Stimulated activated CD4-positive, alpha-beta T cell treated with anti-CD3 and anti-CD28 coated beads, Interleukin-1b, Interleukin-23, amount 100 ng/mL, for 24 hours (primary cell): ENCODE data around the gene HES2.
"Not testable (repeated sequence)": the region's sequence is repeated elsewhere in the genome, so short reads cannot be mapped to it uniquely, and the experiment has no call there.

Experiments
- DNase-seq, 4 experiments: peaks; one replicate each; pipeline ENCODE4 v3.0.0-alpha.2; 2020; ENCODE audit warnings: low read depth in 4 of 4, low spot score in 1 of 4

The HES2 gene

GRCh38 chr1:6419804-6420453, at the start of gene HES2:
HES2 (minus strand) TSS chr1:6419919; CDS start chr1:6419820, 99 bp downstream.
- no peak for DNase-seq

DNA sequence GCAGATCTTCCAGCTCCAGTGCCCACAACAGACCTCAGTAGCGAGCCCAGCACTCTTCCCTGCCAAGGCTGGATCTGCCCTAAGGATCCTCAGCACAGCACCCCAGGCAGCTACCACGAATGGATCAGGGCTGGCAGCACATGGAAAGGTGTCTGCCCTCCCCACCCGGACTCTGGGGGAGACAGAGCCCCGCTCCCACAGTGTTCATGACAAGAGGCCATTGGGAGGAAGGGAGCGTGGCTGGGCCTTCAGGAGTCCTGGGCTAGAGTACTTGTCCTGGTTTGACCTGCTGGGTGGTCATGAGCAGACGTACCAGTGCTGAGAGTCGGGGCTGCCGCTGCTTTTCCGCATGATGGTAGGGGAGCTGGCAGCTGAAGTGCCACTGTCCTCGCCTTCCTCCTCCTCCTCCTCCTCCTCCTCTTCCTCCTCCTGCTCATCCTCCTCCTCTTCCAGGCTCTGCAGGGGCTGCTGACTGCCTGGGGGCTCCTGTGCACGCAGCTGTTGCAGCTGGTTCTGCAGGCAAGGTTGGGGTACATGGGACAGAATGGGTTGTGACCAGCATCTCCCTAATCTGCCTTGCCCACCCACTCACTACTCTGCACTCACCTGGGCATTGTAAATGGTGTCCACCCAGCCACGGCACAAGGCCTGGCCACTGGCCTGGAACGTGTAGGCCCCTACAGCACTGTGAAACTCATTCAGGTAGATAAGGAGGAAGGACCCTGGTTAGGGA, 49.2 kb upstream of the HES2 start:
- DNase-seq, result no peak

GRCh38 chr1:6467744-6468688, 48.3 kb upstream of the HES2 start:
- no peak for DNase-seq

- no peak for DNase-seq
Observed at GRCh38 chr1:6467224-6467623, 47.5 kb upstream of the HES2 start.

DNA sequence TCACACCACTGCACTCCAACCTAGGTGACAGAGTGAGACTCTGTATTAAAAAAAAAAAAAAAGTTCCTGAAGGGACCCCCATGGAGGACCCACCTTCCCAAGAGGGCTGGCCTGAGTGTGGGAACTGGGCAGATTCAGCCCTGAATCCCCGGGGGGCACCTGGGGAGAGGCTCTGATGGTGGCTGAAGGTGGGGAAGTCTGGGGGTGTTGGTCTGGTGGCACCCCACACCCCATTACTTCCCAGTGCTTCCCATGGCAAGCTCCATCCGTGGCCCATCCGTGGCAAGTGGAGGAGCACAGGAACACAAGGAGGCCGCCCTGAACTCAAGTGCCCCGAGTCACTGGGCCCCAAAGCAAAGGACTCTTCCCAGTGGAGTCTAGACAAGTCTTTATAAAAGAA, 47.0 kb upstream of the HES2 start:
- no peak for DNase-seq

GRCh38 chr1:6466023-6466422, 46.3 kb upstream of the HES2 start, which contains the start of gene TNFRSF25:
TNFRSF25 (minus strand) TSS chr1:6466173; CDS start chr1:6466107, 66 bp downstream.
- peak in 1 of 4 experiments; percentile 60 for DNase-seq

- DNase-seq, result peak in 1 of 4 experiments; percentile 37
Observed at GRCh38 chr1:6465461-6466005, 45.8 kb upstream of the HES2 start.

GRCh38 chr1:6464915-6465314, 45.2 kb upstream of the HES2 start:
- no peak for DNase-seq

DNA sequence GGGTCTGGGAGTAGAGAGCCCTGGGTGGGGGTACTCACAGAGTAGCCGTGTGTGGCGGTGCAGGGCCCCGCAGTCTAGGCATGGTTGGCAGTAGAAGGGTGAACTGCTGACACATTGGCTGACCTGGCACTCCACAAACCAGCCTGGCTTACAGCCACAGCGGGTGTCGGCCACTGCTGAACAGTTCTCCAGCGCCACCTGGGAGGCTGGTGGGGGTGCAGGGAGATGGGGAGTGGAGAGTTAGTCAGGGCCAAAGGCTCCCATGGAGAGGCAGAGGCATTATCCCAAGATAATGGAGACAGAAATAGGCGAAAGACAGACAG, 44.8 kb upstream of the HES2 start:
- DNase-seq, result peak in 1 of 4 experiments; percentile 40

DNA sequence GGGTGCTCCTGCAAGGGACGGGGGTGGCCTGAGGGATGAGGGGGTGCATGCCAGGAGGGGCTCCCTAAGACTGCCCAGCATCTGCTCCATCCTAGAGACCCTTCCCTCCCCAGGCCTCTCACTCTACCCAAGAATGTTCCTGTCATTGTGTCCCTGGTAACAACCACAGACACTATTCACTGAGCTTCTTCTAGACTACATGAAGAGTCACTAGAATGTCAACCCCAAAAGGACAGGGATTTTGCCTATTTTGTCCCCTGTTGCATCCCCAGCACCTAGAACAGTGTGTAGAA, 43.3 kb upstream of the HES2 start:
- DNase-seq, result no peak

DNA sequence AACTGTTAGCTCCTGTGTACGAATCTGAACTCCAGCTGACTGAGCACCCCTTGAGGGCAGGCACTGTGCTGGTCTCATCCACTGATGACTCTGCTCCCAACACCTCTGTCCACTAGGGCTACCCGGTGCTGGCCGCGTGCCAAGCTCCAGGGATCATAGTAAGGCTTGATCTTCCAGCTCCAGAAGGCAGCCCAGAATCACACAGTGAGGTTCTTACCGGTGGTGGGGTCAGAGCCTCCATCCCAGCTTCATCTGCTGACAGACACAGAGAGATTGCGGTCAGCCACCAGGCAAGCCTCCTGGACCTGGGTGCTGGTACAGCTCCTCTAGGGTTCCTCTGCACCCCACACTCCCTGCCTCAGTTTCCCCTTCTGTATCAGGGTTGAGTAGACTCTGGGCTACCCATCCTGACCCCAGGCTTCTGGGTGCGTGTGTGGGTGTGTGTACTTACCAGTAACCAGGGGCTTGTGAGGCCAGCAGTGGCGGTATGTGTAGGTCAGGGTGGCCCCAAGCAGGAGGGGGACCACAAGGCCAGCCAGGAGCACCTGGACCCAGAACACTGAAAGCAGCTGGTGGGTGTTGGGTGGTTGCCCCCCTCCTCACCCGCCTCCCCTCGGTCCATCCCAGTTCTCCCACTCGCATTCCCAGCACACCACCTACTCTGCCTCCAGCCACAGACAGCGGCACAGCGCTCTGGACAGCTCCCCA, 42.8 kb upstream of the HES2 start:
- no peak for DNase-seq

DNA sequence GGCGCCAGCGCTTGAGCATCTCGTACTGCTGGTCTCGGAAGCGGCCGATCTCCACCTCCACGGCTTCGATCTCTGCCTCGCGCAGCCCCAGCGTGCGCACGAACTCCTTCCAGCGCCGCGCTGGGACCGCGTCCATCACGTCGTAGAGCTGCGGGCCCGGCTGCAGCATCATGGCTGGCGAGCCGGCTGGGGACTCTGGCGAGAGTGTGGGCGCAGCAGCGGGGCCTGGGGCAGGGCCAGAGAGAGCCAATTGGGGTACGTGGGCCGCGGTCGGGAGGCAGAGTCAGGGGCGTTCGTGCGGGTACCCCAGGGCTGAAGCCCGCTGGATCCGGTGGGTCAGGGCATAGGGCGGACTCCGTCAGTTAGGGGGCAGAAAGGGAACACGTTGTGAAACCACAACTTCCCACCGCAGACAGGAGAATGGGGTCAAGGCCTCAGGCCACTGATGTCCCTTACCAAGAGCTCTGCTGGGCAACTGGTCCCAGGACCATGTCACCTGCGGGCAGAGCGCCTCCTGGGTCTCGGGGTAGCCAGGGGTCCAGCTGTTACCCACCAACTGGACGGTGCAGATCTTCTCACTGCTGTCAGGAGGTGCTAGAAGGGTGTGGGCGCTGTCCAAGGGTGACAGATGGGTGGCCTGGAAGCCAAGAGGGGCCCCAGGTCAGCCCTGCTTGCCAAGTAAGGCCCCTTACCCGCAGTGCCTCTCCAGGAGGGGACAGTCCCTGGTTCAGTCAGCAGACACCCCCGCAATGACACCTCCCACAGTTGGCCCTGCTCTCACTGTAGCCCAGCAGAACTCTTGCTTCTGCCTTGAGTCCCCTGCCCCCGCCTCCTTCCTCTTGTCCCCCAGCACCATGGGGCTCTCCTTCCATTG, 42.1 kb upstream of the HES2 start:
- no peak for DNase-seq

GRCh38 chr1:6461051-6461530, 41.4 kb upstream of the HES2 start:
- DNase-seq, result no peak

- peak; percentile 57 to 76 (median 68) for DNase-seq
Observed at GRCh38 chr1:6460301-6461050, 40.8 kb upstream of the HES2 start.

- DNase-seq, result no peak
Observed at GRCh38 chr1:6459850-6460265, 40.1 kb upstream of the HES2 start.

DNA sequence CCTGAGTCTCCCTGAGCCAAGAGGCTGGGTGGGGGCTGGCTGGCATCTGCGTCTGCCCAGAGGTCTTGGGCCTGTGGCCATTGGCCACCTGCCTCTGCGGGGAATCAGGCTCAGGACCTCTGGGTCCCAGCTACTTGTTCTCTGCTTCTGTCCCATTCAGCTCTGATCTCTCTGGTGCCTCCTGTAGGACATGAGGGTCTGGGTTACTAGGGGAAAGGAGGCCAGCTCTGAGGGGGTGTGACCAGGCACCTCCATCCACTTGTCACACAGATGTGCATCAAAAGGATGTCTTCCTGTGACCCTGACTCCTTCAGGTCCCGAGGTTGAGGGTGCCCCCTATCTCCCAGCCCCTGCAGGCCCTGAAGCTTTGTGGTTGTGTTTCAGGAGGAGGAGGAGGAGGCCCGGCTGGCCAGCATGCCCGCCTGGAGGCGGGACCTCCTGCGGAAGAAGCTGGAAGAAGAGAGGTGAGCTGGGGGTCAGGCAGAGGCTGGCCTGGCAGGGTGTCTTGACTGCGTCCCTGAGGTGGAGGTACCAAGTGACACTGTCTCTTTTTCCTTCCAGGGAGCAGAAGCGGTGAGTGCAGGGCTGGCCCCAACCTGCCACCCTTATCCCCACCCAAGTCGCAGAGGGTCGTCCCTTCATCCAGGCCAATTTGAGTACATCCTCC, 37.2 kb upstream of the HES2 start:
- no peak for DNase-seq

GRCh38 chr1:6455752-6456520, 36.2 kb upstream of the HES2 start:
- DNase-seq, result not testable (repeated sequence)
